Neural cell (in vitro differentiated cells): ENCODE measurements around the gene SETD2.

Experiments
- CTCF ChIP-seq: fragments of 450-650 bp; IDR thresholded peaks from 2 replicates; pipeline ENCODE4 v1.5.1; 2014; ENCODE audit warnings: antibody characterized with exemption, mild to moderate bottlenecking, moderate library complexity; ENCODE audit not compliant: poor library complexity, severe bottlenecking
- EZH2 ChIP-seq: fragments of 200-600, 300-800 bp; shearing (Covaris generic), sonication (generic); IDR thresholded peaks from 2 replicates; pipeline ENCODE4 v1.6.1; 2014; ENCODE audit warnings: antibody characterized with exemption, low read length, borderline replicate concordance, mild to moderate bottlenecking; ENCODE audit not compliant: insufficient read depth, poor library complexity, severe bottlenecking
- MXI1 ChIP-seq: fragments of 450-650 bp; conservative IDR thresholded peaks from 2 replicates; pipeline ENCODE4 v1.6.1; 2014; ENCODE audit warnings: antibody characterized with exemption, mild to moderate bottlenecking; ENCODE audit not compliant: poor library complexity, severe bottlenecking
- POLR2AphosphoS5 ChIP-seq: IDR thresholded peaks from 2 replicates; pipeline ENCODE4 v1.6.1; 2012
- REST ChIP-seq: IDR thresholded peaks from 2 replicates; pipeline ENCODE4 v1.6.1; 2012; ENCODE audit warnings: borderline replicate concordance

GRCh38 chr3:46971742-46972141 lies 192.2 kb downstream of the SETD2 start:
- TF ChIP-seq CTCF (no peak), MXI1 (no peak), EZH2 (no peak), POLR2AphosphoS5 (no peak), REST (no peak)
